Measurements from ENCODE around the gene PSMC3. TPM values are rescaled to one million over a fixed set of nuclear protein-coding genes. Genes with fewer than 3 reads are reported as not detected.

Gene PSMC3
- total RNA-seq, 1 donor, result 128 TPM

- no peak overlapping the region for H3K4me3 ChIP-seq (ENCODE audit: low read depth, low read length)
- no peak for DNase-seq (ENCODE audit: low read depth)
- no peak for TF ChIP-seq CTCF (IDR thresholded peaks at IDR 0.05; ENCODE audit: insufficient read depth, low read length)
Measured at GRCh38 chr11:47443817-47444216, 17.6 kb upstream of the PSMC3 start.

GRCh38 chr11:47443028-47443700 is 16.9 kb upstream of the PSMC3 start:
- TF ChIP-seq CTCF (IDR thresholded peaks at IDR 0.05; ENCODE audit: insufficient read depth, low read length), result peak; percentile 9
- no peak overlapping the region for H3K4me3 ChIP-seq (ENCODE audit: low read depth, low read length)
- no peak for DNase-seq (ENCODE audit: low read depth)

GRCh38 chr11:47442514-47442913 is 16.3 kb upstream of the PSMC3 start:
- H3K4me3 ChIP-seq (ENCODE audit: low read depth, low read length), result no peak overlapping the region
- no peak for TF ChIP-seq CTCF (IDR thresholded peaks at IDR 0.05; ENCODE audit: insufficient read depth, low read length)
- DNase-seq (ENCODE audit: low read depth), result no peak

- no peak overlapping the region for H3K4me3 ChIP-seq (ENCODE audit: low read depth, low read length)
- DNase-seq (ENCODE audit: low read depth), result no peak
- TF ChIP-seq CTCF (IDR thresholded peaks at IDR 0.05; ENCODE audit: insufficient read depth, low read length), result no peak
Measured at GRCh38 chr11:47441421-47441820, 15.2 kb upstream of the PSMC3 start.

GRCh38 chr11:47440054-47440476 is 13.8 kb upstream of the PSMC3 start:
- DNase-seq (ENCODE audit: low read depth), result no peak
- TF ChIP-seq CTCF (IDR thresholded peaks at IDR 0.05; ENCODE audit: insufficient read depth, low read length), result no peak

GRCh38 chr11:47438721-47439120 is 12.5 kb upstream of the PSMC3 start:
- TF ChIP-seq CTCF (IDR thresholded peaks at IDR 0.05; ENCODE audit: insufficient read depth, low read length), result no peak
- no peak for DNase-seq (ENCODE audit: low read depth)
- no peak overlapping the region for H3K4me3 ChIP-seq (ENCODE audit: low read depth, low read length)

More at GRCh38 chr11:47440054-47440476, 13.8 kb upstream of the PSMC3 start:
- H3K4me3 ChIP-seq (ENCODE audit: low read depth, low read length), result no peak overlapping the region

Measured in fibroblast of the aortic adventitia (primary cell).